Subcutaneous adipose tissue (tissue), 4 donors: ENCODE results near the gene B4GALNT3. TPM values are rescaled to one million over a fixed set of nuclear protein-coding genes. Genes with fewer than 3 reads are reported as not detected.

Experiments
- CTCF ChIP-seq: fragments of 450-650 bp; IDR thresholded peaks from one replicate; pipeline ENCODE4 v1.5.1; 2016; ENCODE audit warnings: low read depth, mild to moderate bottlenecking, control low read depth, antibody characterized with exemption, moderate library complexity
- small RNA-seq: library from RNA; depleted of rRNA; stranded (forward); fragments of <200 nt; gene quantifications from one replicate; pipeline ENCODE3, GENCODE V24; 2016
- total RNA-seq, 4 donors: library from RNA; depleted of rRNA; stranded (reverse); fragments of >200 nt; gene quantifications; one replicate each; pipeline ENCODE4 v1.1.0, GENCODE V29; 2016

Gene B4GALNT3
- total RNA-seq, 4 donors from 2014 or later = 0.16 to 0.22 (median 0.17) TPM; not detected in 1

DNA sequence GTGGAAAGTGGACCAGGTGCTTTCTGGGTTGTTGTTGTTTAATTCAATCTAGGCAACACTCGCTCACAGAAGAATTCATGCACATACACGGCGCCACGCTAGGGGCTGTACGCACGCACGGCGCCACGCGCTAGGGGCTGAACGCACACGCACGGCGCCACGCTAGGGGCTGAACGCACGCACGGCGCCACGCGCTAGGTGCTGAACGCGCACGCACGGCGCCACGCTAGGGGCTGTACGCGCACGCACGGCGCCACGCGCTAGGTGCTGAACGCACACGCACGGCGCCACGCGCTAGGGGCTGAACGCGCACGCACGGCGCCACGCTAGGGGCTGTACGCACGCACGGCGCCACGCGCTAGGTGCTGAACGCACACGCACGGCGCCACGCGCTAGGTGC, 149.2 kb downstream of the B4GALNT3 start:
- no peak for TF ChIP-seq CTCF

DNA sequence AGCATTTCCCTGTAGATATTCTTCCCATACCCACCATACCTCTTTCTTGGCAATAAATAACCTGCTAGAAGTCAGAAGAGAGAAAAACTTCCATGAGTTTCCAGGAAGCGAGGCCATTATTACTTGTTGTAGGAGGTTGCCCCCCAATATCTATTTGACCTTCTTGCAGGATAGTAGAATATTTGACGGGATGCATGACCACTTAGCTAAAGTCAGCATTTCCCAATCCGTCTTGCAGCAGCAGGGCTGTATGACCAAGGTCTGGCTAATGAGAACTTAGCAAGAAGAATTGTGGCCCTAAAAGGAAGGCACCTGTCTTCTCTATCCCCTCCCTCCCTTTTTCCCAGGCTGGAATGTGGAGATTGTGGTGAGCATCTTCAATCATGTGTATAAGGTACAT, 152.0 kb downstream of the B4GALNT3 start:
- TF ChIP-seq CTCF = no peak

DNA sequence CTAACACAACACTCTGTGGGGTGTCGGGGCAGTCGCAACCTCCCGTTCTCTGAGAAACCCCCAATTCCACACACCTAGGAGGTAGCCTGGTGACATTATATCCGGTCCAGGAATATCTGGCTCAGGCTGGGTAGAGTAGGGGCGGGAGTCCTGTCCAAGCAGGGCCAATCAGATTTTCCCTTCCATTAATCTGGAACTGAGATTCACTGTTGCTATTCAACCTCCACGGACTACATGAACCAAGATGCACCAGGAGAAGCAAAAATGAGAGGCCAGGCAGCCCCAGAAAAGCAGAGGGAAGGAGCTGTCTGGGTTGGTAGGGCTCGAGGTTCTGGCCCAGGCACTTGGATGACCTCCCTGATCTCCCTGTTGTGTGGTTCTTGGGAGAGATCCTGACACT, 152.6 kb downstream of the B4GALNT3 start:
- TF ChIP-seq CTCF = no peak

- TF ChIP-seq CTCF = no peak
These were observed 153.1 kb downstream of the B4GALNT3 start for GRCh38 chr12:612886-613285.

Small RNAs within 50 kb of the gene (small RNA-seq; reads per million reads assigned to genes)
- gene RNU7-103P = not detected

Other genes with a start within 250 kb of the B4GALNT3 start
- gene SLC6A12, start 245.8 kb upstream of the B4GALNT3 start, total RNA-seq = 1 to 10 TPM in 2 of 4 donors, under 1 TPM in 2; 0.33 to 4.4 (median 1.5) TPM
- under 1 TPM in 1 of 4 donors, not detected in 3; 0.88 TPM for gene SLC6A13, start 197.1 kb upstream of the B4GALNT3 start, total RNA-seq
- gene KDM5A, start 70.6 kb upstream of the B4GALNT3 start, total RNA-seq = 10 to 100 TPM; 55.6 to 80.6 (median 57.2) TPM
- gene CCDC77, start 58.3 kb upstream of the B4GALNT3 start, total RNA-seq = 10 to 100 TPM in 2 of 4 donors, 1 to 10 TPM in 2; 7.7 to 12.2 (median 10.2) TPM
- gene NINJ2, start 203.5 kb downstream of the B4GALNT3 start, total RNA-seq = 10 to 100 TPM in 3 of 4 donors, 1 to 10 TPM in 1; 9.4 to 54.3 (median 19.0) TPM